Measurements from ENCODE around the gene REP15.
"Not testable (repeated sequence)": the region's sequence is repeated elsewhere in the genome, so short reads cannot be mapped to it uniquely, and the experiment has no call there.

REP15 gene

GRCh38 chr12:27696293-27696652 lies at the start of gene REP15:
Gene REP15 (plus strand): TSS chr12:27696447. CDS start chr12:27696563, 116 bp downstream.
- in situ Hi-C loops (cut with MboI; ENCODE audit: low sequenced_read_pairs): no loop called here

GRCh38 chr12:27650011-27650410 lies 46.2 kb upstream of the REP15 start:
- in situ Hi-C loops (cut with MboI; ENCODE audit: low sequenced_read_pairs): no loop called here

DNA sequence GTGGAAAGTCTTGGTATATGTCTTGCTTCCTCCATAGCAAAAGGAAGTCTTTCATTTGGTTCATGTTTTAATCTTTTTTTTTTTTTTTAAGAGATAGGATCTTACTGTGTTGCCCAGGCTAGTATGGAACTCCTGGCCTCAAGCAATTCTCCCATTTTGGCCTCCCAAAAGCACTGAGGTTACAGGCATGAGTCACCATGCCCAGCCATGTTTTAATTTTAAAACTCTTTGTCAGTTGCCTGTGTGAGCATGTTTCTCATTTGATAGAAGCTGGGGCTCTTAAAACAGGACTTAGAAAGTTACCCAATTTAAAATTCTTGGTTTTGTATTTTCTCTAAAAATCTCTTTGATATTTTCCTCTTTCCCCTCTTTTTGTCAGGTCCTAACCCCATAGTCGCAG lies 45.0 kb upstream of the REP15 start:
- in situ Hi-C loops (cut with MboI; ENCODE audit: low sequenced_read_pairs): no loop called here

DNA sequence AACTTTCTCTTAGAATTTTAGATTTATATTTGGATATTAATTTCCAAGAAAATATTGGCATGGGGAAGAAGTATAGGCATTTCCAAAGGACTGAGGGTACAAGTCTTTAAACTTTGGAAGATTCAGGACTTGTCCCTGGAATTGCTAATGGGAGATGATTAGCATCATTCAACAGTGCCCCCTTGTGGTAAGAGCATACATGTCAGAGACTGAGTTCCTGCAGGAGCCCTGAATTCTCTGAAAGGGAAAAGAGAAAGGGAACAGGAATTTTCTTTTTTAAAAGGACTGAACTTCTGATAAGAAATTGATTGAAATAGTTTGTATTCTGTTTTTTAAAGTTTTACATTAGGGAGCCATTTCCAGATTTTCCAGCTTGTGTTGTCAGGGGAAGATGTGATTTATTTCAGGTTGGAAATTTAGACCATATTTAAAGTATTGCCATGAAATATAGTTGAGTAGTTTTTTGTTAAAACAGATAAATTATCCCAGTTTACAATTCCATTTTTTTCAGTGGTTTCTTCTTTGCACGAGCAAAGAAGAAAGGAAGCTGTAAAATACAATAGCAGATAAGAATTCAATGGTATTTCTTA lies 44.0 kb upstream of the REP15 start:
- in situ Hi-C loops (cut with MboI; ENCODE audit: low sequenced_read_pairs): no loop called here

- in situ Hi-C loops (cut with MboI; ENCODE audit: low sequenced_read_pairs): no loop called here
Observed at GRCh38 chr12:27653661-27654060, 42.6 kb upstream of the REP15 start.

- in situ Hi-C loops (cut with MboI; ENCODE audit: low sequenced_read_pairs): not testable (repeated sequence)
Observed at GRCh38 chr12:27655476-27655875, 40.8 kb upstream of the REP15 start.

- in situ Hi-C loops (cut with MboI; ENCODE audit: low sequenced_read_pairs): no loop called here
Observed at GRCh38 chr12:27657296-27657695, 39.0 kb upstream of the REP15 start.

GRCh38 chr12:27665704-27666103 lies 30.5 kb upstream of the REP15 start:
- in situ Hi-C loops (cut with MboI; ENCODE audit: low sequenced_read_pairs): no loop called here

DNA sequence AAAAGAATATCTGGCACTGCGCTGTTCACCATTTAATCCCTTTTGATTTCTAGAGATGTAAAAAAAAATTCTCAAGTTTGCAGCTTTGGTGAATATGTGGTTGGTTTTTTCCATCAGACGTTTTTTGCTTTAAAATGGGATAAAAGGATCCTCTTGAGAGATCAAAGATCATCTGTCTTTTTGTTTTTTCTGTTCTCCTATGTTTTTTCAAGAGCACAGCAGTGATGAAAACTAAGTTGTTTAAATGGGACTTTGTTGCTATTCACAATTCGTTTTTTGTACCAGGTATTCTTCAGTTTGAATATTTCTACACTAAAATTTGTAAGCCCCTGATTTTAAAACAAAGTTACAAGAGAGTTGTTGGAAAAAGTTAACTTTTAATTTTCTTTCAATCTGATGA lies 29.7 kb upstream of the REP15 start:
- in situ Hi-C loops (cut with MboI; ENCODE audit: low sequenced_read_pairs): no loop called here

GRCh38 chr12:27667540-27667939 lies 28.7 kb upstream of the REP15 start:
- in situ Hi-C loops (cut with MboI; ENCODE audit: low sequenced_read_pairs): no loop called here

- in situ Hi-C loops (cut with MboI; ENCODE audit: low sequenced_read_pairs): no loop called here
Observed at GRCh38 chr12:27672051-27672450, 24.2 kb upstream of the REP15 start.

DNA sequence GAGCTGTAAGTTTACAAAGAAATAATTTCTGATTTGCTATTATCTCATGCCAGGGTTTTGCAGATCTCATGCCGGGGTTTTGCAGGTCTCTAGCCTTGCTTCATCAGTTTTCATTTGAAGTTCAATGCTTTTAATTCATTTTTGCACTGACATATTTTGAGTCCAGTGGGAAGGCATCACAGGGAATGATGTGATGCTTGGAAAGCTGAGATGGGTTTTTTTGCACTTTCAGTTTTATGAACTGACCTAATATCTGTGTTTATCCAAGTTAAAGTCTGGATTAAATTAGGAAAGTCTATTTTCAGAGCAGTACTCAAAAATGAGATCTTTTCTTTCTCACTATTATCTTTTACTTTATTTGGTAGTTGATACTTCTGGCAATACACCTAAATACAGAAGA lies 23.6 kb upstream of the REP15 start:
- in situ Hi-C loops (cut with MboI; ENCODE audit: low sequenced_read_pairs): no loop called here

DNA sequence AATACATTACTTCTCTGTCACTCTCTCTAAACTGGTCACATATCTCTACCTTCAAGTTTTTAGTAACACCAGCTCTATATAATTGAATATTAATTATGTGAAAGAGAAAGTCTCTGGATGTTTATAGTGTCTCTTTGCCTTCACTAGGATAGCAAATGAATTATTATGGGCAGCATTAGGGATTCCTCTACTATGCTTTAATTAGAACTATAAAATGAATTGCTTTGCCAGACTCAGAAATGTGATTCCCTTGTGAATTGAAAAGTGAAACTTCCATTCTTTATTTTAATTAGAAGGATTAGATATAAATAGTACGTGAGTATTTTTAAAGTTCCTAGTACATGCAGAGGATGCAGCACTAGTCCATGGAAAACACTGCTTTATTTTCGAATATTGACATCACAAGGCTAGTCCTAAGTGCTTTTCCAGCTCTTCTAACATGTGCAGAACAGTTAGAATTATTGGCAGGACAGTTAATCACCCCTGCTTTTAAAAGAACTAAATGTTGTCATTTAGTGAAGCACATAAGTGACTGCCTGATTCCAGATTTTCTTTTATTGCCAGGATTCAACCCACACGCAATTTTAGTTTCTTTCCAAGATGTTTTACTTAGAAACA lies 23.0 kb upstream of the REP15 start:
- in situ Hi-C loops (cut with MboI; ENCODE audit: low sequenced_read_pairs): no loop called here

GRCh38 chr12:27674989-27675388 lies 21.3 kb upstream of the REP15 start:
- in situ Hi-C loops (cut with MboI; ENCODE audit: low sequenced_read_pairs): no loop called here

GRCh38 chr12:27680619-27681018 lies 15.6 kb upstream of the REP15 start:
- in situ Hi-C loops (cut with MboI; ENCODE audit: low sequenced_read_pairs): no loop called here

GRCh38 chr12:27682534-27682933 lies 13.7 kb upstream of the REP15 start:
- in situ Hi-C loops (cut with MboI; ENCODE audit: low sequenced_read_pairs): no loop called here

- in situ Hi-C loops (cut with MboI; ENCODE audit: low sequenced_read_pairs): no loop called here
Observed at GRCh38 chr12:27685274-27685673, 11.0 kb upstream of the REP15 start.

DNA sequence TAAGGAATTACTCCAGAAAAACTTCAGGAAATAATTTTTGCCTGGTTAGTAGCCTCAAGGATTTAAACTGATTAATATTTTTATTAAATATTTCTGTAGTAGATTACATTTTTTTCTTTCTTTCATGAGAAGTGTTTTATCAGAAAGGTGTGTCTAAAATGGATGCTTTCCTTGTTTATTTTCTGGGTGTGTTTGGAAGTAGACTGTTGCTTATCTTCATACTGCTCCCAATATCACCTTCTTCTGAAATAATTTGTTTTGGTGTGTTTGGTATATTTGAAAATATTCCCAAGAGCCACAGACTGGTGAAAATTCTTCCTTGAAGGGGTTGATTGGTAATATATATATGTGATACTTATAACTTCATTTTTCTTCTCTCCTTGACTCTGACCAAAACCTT lies 10.1 kb upstream of the REP15 start:
- in situ Hi-C loops (cut with MboI; ENCODE audit: low sequenced_read_pairs): no loop called here

GRCh38 chr12:27688671-27689070 lies 7.6 kb upstream of the REP15 start:
- in situ Hi-C loops (cut with MboI; ENCODE audit: low sequenced_read_pairs): no loop called here

DNA sequence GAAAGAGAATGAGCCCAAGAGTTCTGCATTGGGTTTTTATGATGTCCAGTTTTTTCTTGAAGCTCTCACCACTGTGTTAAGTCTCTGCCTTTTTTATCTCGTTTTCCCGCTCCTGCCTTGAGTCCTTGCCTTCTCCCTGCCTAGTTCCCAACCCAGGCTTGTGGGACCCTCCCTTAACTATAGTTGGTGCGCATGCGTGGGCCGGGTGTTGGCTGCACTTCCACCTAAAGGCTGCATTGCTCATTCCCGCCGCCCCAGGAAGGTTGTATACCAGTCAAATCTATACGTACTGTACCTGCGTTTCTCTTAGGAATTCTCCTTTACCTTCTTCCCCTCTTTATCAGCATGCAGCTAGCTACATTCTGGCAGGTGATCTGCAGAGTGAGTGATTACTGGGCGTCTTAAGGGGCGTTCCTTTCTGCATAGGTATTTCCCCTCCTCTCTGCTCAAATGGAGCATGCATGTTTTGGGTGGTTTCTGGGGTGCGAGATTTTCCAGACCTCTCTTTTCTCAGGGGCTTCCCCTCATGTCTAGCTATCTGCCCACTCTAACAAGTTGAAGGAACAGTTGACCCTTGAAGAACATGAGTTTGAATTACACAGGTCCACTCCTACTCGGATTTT lies 6.6 kb upstream of the REP15 start:
- in situ Hi-C loops (cut with MboI; ENCODE audit: low sequenced_read_pairs): no loop called here

GRCh38 chr12:27693403-27693802 lies 2.8 kb upstream of the REP15 start:
- in situ Hi-C loops (cut with MboI; ENCODE audit: low sequenced_read_pairs): no loop called here

DNA sequence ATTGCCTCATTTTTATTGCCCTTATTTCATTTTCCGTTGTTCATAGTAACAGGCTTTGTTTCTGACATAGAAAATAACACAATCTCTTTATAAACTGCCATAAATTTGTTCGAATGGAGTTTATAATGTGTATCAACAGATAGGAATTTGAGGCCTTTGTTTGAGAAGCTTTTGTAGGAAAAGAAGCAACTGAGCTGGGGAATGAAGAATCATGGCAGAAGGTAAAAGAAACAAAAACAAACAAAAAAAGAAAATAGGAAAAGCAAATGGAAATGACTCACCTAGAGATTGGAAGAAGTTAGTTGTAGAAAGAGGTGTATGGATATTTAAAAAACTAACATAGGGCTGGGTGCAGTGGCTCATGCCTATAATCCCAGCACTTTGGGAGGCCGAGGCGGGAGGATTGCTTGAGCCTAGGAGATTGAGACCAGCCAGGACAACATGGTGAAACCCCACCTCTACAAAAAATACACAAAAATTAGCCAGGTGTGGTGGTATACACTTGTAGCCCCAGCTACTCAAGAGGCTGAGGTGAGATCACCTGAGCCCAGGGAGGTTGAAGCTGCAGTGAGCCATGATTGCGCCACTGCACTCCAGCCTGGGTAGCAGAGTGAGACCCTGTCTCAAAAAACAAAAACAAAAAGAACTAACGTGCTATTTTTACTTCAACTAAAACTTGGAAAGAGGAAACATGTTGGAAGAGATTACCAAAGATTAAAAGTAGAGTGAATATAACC lies 523 bp upstream of the REP15 start:
- in situ Hi-C loops (cut with MboI; ENCODE audit: low sequenced_read_pairs): no loop called here

All from HL-60/S4 treated with phorbol 12-myristate 13-acetate at 8.2 ng/mL for 4 days and 3 days (cell line).